GM21528 (cell line): ENCODE measurements around the gene ARMC9.
"Not testable (repeated sequence)": the region's sequence is repeated elsewhere in the genome, so short reads cannot be mapped to it uniquely, and the experiment has no call there.

Source experiments
- ATAC-seq: cut with Tn5 transposase; IDR thresholded peaks from one replicate; pipeline ENCODE4 v1.9.1; 2021; ENCODE audit warnings: mild to moderate bottlenecking, moderate library complexity; ENCODE audit not compliant: unreplicated experiment, low FRiP score

Gene ARMC9

DNA sequence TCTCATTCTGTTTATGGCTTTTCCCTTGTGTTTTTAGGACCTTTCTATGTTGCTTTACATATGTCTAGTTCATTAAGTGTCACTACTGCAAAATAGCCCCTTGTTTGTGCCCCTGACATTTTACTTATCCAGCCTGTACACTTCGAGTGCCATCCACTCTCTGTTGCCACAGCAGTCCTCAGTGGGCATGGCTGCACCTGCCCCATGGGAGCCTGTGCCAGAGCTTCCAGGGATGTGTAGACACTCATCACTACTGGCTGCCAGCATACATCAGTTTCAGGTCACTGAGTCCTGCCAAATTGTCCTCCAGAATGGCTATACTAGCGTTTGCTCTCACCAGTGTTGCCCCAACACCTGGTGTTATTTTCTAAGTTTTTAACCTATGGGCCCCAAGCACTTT is 80.4 kb downstream of the ARMC9 start:
- ATAC-seq: no peak

DNA sequence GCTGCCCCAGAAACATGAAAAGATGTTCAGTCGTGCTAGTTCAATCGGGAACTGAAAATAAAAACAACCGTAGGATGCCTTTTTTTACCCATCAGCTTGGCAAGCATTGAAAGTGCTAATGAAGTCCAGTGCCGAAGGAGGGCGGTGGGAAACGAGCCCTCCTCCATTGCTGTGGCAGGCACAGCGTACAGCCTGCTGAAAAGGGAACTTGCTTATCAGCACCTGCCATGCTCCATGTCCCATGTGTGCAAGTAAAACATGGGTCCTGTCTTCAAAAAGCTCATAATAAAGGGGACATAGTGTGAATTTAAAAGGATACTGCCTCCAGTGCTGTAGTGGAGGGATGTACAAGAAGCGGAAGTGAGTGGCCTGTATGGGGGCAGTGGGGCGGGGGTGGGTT is 82.4 kb downstream of the ARMC9 start:
- ATAC-seq: no peak

DNA sequence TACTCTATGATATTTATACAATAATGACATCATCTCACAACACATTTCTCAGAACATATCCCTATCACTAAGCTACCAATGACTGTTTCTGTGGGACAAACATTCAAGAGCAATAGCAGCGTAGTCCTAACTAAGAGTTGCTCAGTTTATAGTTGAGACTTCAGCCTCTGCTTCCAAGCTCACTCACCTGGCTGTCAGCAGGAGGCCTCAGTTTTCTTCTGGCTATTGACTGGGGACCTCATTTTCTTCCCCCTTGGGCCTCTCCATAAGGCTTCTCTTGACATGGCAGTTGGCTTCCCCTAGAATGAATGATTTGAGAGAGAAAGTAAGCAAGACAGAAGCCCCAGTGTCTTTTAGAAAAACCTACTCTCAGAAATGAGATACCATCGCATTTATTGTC is 85.9 kb downstream of the ARMC9 start:
- ATAC-seq: no peak

DNA sequence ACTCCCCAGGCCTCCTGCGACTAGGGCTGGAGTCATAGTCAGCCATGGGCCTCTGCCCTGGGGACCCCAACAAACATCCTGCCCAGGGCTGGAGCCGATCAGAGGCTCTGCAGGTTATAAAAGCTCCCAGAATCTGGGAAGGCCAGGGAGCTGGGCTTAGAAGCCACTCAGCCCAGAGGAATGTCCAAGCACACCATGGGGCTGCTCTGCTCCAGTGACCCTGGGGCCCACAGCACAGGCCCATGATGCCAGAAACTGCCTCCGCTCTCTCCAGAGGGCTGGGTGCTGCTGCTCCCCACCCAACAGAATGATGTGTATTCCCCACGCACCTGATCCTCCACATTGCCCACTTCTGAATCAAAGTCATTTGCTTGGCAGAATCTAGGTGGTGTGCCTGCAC is 88.5 kb downstream of the ARMC9 start:
- no peak for ATAC-seq

DNA sequence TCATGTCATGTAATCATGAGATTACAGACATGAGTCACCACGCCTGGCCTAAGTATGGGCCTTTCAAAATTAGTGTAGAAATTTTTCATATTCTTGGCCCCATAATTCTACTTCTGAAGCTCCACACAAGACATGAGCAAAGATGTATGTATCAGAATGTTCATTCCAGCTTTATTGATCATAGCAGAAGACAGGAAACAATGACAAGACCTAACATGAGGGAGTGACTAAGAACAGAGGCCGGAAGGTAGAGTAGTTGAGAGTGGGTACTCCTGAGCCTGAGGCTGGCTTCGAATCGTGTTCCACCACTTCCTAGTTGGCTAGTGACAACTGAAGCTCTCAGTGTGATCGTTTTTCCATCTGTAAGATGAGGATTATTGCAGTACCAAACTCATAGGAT is 89.3 kb downstream of the ARMC9 start:
- no peak for ATAC-seq

DNA sequence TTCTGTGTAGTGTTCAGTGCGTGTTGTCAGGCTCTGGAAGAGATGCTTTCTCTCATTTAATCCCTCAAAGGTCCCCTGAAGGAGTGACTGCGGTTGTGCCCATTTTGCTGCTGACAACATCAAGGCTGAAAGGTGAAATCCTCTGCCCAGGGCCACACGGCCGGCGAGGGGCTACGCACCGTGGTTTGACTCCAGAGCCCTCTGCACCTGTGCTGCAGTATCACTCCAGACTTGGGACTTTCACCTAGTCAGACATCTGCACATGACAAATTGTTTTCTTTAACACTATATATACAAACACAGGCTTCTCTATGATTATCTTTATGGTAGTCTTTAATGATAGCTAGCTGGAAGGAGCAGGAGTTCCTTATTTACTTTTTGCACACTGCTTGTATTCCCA is 90.2 kb downstream of the ARMC9 start:
- ATAC-seq: no peak

DNA sequence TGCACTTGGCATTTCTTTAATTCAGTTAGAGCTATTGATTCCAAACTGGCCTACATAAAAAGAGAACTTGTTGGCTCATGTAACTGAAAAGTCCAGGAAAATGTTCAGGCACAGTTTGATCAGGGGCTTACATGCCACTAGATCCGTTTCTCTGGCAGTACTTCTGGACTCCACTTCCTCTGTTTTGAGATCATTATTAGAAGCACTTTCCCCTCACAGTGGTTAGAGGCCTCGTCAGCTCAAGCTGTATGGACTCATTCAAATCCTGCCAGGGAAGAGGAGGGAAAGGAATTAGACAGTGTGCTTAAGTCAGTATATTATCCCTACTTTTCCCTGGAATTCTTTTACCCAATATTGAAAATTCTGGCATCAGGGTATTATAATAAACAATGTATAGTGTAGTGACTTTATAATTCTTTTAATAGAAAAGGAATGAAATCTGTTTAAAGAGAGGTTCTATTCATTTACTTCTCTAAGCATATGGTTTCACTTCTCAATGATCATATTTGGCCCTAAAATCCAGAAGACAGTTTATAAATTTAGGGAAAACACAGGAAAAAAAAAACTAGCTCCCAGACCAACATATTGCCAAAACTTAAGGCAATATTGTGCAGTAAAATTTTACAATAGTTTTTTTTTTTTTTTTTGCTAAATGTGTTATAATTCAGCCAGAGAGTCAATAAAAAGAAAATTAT is 92.0 kb downstream of the ARMC9 start:
- no peak for ATAC-seq

DNA sequence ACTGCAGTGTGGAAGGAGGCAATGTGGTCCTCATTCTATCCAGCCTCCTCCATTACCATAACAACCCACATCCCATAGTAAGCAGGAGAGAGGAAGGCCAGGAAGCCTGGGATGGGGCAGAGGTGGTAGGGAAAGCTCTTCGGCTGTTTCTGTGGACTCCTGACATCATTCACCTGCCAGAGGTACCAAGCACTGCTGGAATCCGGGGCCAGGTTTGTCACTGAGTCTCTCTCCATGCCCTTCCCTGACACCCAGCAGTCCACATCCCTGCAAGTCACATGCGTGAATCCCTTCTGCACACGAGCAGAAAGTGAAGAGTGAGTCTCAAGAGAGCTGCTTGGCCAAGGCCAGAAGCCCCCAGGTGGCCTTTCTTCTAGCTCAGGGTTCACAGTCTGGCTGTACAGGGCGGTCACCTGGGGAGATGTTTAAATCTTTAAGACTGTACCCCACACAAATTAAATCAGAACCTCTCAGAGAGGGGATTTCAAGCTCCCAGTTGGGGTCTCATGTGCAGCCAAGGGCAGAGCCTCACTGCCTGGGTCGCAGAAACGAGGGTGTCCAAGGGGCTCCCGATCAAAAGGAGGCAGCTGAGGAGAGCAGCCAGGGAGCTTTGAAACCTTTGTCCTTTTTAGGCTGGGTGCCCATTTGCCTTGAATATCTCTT is 94.2 kb downstream of the ARMC9 start:
- no peak for ATAC-seq

DNA sequence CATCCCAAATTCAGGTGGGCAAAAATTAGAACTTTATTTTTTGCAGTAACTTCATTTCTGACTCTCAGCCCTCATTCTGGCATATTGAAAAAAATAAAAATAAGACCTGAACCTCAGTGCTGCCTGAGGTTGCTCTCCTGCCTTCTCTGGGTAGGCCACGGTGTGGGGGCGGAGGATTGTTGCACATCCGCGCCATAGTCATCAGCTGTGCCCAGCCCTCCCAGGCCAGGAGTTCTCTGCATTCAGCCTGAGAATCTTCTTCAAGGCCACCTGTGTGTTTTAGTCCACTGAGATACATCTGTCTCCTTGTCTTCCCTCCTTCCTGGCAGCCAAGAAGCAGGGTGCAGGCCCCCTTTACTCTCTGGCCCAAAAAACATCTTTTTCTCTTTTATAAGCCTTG is 94.7 kb downstream of the ARMC9 start:
- ATAC-seq: no peak

DNA sequence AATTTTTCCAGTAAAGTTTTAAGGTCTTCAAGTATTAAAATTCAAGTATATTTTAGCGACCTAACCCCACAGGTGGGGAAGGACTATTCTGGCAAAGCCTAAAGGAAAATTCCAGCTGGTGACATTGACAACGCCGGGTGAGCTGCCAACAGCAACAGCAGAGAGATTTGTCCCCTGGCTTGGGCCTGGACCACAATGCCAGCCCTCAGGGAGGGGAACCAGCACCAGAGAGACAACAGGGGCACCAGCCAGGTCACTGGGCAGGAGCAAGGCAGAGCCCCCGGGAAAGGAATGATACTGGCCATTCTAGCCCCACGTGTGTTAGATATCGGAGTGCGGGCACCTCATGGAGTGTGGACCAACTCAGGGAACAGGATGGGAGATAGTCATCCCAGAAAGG is 95.7 kb downstream of the ARMC9 start:
- no peak for ATAC-seq

DNA sequence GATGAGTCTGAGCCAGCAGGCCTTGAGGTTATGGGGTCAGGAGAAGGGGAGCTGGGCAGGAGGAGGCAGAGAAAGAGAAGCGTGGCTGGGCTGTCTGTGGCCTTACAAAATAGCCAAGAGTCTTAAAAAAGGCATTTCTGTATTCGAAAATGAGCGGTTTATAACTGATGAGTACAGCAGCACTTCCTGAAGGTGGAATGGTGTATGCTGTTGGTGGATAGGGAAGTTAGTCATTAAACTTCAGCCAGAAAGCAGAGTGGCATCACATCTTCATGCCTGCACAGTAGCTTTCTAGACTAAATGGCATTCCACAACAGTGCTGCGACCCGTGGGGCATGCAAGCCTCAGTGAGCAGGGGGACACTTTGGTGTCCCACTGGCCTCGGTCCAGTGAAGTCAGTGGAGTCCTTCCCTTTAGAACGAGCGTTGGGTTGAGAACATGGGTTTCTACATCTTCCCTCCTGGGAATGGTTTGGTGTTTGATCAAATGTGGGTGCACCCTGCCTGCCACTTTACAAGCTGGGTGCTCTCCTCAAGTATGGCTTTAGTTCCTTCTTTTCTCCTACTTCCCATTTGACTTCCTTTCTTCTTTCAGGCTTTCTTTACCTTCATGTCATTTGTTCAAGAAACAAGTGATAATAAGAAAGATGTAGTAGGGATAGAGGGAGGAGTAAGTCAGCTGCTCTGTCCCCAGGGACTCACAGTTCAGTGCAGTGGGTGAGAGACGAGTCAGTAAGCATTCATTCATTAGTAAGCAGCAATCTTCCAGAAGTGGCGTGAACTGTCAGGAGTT is 96.3 kb downstream of the ARMC9 start:
- no peak for ATAC-seq

DNA sequence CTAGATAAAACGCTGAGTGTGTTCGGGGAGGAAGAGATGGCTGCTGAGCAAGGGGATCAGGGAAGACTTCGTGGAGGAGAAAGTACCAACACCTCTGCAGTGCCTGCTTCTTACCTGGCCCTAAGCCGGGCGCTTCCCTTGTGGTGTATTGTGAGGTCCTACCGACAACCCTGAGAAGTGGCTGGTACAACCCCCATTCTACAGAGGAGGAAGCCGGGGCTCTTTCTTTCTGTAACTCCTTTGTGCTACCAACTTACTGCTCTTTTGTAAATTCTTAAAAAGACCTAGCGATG is 96.9 kb downstream of the ARMC9 start:
- no peak for ATAC-seq

DNA sequence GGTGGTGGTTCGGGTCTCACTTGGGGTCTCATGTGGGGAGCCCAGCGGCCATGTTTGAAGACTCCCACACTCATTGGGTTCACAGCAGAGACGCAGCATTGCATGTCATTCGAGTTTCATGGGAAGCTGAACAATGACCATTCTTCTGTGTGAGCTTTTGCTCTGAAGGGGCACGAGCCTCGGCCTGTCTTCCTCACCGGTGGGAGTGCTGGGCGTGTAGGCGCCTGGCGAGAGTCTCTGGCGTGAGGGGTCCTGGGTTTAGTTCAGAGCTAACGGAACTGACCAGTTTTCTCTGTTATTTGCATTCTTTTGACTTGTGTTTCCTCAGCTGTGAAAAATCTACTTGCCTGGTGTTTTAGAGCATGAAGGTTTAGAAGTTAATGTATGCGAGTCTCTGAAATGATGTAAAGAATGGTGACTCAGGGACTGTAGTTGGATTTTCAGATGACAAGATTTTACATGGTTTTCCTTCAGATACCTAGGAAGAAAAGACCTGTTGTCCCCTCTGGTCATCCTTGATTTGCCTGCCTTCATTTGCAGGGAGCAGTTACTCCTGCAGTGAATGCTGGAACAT is 98.1 kb downstream of the ARMC9 start:
- no peak for ATAC-seq

DNA sequence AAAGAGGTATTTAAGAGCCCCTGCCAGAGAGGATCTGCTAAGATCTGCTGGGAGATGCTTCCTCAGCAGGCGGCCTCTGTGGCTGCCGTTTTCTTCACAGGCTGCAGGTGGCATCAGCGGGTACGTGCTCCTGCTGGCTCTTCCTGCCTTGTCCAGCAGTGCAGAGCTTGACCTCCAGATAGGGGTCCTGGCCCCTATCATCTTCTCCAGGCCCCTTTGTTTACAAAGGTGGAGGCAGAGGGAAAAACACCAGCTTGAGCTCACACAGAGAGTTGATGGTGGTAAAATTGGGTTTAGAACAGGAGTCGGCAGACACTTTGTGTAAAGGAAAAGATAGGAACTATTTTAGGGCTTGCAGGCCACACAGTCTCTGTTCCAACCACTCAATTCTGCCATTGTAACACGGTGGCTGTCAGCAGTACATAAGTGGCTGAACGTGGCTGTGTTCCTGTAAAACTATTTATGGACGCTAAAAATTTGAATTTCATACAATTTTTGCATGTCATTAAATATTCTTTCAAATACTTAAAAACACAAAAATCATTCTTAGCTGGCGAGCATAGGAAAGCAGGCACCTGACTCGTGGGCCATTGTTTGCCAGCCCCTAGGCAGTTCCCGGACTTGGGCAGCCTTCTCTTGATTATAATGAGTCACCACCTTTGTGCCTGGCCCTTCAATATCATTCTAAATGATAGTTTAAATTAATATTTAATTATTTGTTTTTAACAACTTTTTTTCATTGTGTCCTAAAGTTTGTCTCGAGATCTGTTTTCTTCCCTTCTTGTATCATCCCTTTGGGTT is 98.9 kb downstream of the ARMC9 start:
- peak; percentile 53 for ATAC-seq

DNA sequence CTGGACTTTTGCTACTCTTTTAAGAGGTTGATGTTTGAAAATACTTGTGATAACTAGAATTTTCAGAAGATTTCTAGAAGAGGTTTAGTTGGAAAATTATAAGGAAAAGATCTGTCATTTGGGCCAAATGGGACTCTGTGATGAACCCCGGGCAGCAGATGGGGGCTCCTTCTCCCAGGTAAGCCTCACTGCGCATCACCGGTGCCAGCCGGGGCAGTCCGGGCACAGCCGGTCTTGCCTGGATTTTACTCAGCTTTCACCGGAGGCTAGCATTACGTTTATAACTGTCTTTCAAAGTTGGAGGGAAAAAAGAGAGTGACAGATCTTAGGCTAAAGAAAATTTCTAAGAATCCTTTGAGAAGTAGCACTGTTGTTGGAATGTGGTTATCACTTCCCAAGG is 99.7 kb downstream of the ARMC9 start:
- no peak for ATAC-seq

DNA sequence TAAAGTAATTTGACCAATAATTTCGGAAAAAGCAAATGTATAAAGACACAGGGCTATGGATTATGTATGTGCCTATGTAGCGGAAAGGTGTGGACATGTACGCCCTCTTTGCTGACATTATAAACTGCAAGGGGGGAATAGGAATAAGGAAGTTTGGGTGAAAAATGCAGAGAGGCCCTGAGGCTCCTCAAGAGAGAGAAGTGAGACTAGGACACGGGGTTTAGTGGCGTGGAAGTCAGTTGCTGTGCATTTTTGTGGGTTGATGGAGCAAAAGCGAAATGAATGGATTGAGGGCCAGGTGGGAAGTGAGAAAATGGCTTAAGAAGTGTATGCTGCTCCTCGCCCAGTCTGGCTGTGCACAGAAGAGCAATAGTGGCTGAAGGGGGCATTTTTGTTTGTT is 100.8 kb downstream of the ARMC9 start:
- no peak for ATAC-seq

DNA sequence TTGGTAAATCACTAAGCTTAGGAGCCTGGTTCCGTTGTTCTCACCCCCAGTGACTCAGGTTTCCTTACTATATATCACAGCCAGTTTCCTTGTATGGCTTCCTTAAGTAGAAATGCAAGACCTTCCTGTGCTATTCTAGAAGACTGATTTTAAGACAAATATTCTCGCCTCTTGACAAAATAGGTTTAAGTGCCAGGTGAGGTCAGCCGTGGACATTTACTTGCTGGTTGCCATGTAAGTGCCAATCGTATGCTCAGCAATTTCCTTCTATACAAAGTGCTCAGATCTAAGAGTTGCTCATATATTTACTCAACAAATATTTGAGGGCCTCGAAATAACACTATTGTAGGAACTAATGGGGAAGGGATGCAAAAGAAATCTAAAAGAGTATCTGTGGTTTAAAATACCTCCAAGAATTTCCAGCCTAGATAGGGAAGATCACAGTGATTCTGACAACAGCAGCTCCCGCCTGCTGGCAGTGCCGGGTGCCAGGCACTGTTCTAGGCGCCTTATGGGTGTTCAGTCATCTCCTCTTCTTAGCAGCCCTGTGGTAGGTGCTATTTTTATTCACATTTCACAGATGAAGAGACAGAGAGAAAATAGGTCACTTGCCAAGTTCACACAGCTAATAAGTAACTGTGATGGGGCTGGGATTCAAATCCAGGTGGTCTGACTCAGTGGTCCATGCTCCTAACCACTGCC is 101.7 kb downstream of the ARMC9 start:
- ATAC-seq: no peak

DNA sequence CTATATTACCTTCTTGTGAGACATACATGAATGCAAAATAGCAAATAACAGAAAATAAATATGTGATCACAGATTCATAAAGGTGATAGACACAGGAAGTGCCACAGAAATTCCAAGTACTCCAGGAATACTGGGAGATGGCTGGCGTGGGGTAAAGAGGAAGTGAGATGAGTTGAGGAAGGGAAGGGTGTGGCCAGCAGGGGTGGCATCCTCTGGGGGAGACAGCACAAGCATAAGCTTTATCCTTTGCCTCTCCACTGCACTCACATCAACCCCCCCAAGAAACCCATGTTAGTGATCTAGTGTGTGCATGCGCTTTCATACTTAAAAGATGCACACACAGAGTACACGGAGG is 102.3 kb downstream of the ARMC9 start:
- ATAC-seq: no peak

DNA sequence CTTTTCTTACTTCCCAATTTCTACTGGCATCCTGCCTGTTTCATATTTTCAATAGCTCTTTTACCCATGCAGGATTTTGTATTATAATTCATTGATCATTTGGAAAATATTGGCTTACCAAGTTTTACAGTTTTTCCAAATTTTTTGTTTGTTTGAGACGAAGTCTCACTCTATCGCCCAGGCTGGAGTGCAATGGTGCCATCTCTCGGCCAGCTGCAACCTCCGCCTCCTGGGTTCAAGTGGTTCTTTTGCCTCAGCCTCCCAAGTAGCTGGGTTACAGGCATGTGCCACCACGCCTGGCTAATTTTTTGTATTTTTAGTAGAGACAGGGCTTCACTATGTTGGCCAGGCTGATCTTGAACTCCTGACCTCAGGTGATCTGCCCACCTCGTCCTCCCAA is 105.8 kb downstream of the ARMC9 start:
- ATAC-seq: not testable (repeated sequence)

DNA sequence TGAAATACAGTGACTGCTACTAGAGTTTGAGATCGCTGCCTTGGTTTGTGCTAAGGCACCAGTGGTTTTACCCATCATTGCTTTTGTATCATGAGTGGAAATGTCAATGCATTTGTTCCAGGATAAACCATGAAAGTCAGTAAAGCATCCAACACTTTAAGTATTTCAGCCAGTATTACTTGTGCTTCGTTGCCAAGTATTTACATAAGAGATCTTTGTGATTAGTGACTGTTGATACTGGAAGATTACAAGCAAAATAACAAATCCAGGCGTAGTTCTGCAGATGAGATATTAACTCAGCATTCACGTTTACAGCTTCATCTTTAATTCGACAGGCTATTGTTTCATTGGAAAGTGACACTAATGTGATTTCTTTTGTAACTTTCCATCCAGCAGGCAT is 106.8 kb downstream of the ARMC9 start:
- no peak for ATAC-seq
